Activated CD4-positive, alpha-beta memory T cell treated with anti-CD3 and anti-CD28 coated beads, Interleukin-2, amount 10 ng/mL, durations not matched to agents 7 days and 5 days (primary cell): ENCODE measurements around the gene SH3RF3. TPM values are rescaled to one million over a fixed set of nuclear protein-coding genes. Genes with fewer than 3 reads are reported as not detected.
"Not testable (repeated sequence)": the region's sequence is repeated elsewhere in the genome, so short reads cannot be mapped to it uniquely, and the experiment has no call there.

Source experiments
- CTCF ChIA-PET: fragments of 350-600 bp; sonication (Branson Sonifier 250); formaldehyde crosslinking; loops from one replicate; lab custom pipeline; 2021; ENCODE audit warnings: antibody characterized with exemption, inconsistent platforms; lab: Charles Lee
- POLR2A ChIA-PET: fragments of 350-600 bp; sonication (Branson Sonifier 250); formaldehyde crosslinking; loops from one replicate; lab custom pipeline; 2021; ENCODE audit warnings: antibody characterized with exemption; lab: Charles Lee
- DNase-seq: peaks from one replicate; pipeline ENCODE4 v3.0.0-alpha.2; 2020
- H3K27ac Mint-ChIP-seq: one replicate; pipeline ENCODE4 v1.8.0; 2021; ENCODE audit warnings: mild to moderate bottlenecking, mixed read lengths
- H3K27me3 Mint-ChIP-seq: one replicate; pipeline ENCODE4 v1.8.0; 2021; ENCODE audit warnings: mixed read lengths
- H3K36me3 Mint-ChIP-seq: one replicate; pipeline ENCODE4 v1.8.0; 2021; ENCODE audit warnings: low read depth, mixed read lengths
- H3K4me1 Mint-ChIP-seq: one replicate; pipeline ENCODE4 v1.8.0; 2021; ENCODE audit warnings: mixed read lengths
- H3K4me3 Mint-ChIP-seq: one replicate; pipeline ENCODE4 v1.8.0; 2021; ENCODE audit warnings: mild to moderate bottlenecking, mixed read lengths
- H3K9me3 Mint-ChIP-seq: one replicate; pipeline ENCODE4 v1.8.0; 2021; ENCODE audit warnings: mixed read lengths
- total RNA-seq, 2 experiments: library from RNA; stranded (reverse); gene quantifications; one replicate each; pipeline ENCODE4 v1.2.3, GENCODE V29; 2021

The SH3RF3 gene
- total RNA-seq, 2 experiments from 2014 or later, result 0.23 to 0.45 TPM

DNA sequence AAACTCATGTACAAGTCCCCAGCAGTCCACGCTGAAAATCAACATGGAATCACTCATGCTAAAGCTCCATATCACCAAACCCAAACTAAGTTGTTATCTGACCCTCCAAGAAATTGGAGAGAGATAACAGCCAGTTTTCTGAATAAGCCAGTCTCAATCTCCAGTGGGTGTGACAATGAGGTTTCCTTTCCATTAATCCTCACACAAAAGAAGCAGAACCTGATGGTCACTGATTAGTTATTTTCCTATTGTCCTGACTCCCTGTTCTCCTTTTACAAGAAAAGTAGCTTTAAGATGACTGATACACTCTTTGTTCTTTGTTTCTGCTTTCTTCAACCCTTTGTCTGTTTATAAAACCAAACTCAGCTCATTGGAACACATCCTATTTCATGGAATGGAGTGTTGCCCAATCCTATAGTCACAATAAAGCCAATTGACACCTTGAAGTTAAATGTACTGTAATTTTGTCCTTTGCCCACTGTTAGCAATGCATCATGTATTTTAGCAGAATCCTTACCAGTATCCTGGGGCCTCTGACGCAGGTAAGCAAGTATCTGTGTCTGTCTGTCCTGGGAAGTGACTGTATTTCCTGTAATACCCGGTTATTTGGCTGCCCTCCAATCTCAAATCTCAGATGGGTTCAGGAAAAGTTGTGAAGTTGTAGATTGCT, 30.6 kb upstream of the SH3RF3 start:
- POLR2A ChIA-PET, result no interaction called here
- H3K27me3 Mint-ChIP-seq, result peaks cover 11% of the 10 kb centered on the region
- CTCF ChIA-PET, result no interaction called here

DNA sequence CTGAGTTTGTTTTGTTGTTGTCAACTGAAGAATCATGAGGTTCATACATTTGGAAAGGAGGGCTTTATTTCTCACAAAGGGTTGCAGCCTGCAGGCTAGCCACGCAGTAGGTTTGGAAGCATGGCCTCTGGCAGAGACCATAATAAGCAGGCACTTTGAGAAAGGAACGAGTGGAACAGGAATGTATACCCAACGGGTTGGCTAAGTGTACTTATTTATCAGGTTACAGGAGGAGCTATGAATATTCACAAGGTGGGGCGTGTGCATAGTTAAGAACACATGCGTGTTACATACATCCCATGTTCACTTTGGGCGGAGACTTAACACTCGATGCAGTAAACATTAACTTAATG, 30.1 kb upstream of the SH3RF3 start:
- Mint-ChIP-seq H3K4me3 (no peak overlapping the region), H3K9me3 (peaks cover 4% of the 10 kb centered on the region), H3K4me1 (no peaks in the 10 kb centered on the region), H3K27me3 (peaks cover 11% of the 10 kb centered on the region), H3K27ac (no peak overlapping the region), H3K36me3 (peaks cover 2% of the 10 kb centered on the region)
- no peak for DNase-seq
- POLR2A ChIA-PET, result no interaction called here
- CTCF ChIA-PET, result no interaction called here

More for the DNA sequence above, 30.6 kb upstream of the SH3RF3 start:
- Mint-ChIP-seq H3K9me3 (peaks cover 4% of the 10 kb centered on the region), H3K36me3 (peaks cover 2% of the 10 kb centered on the region), H3K27ac (no peak overlapping the region), H3K4me1 (no peaks in the 10 kb centered on the region), H3K4me3 (no peak overlapping the region)
- no peak for DNase-seq

DNA sequence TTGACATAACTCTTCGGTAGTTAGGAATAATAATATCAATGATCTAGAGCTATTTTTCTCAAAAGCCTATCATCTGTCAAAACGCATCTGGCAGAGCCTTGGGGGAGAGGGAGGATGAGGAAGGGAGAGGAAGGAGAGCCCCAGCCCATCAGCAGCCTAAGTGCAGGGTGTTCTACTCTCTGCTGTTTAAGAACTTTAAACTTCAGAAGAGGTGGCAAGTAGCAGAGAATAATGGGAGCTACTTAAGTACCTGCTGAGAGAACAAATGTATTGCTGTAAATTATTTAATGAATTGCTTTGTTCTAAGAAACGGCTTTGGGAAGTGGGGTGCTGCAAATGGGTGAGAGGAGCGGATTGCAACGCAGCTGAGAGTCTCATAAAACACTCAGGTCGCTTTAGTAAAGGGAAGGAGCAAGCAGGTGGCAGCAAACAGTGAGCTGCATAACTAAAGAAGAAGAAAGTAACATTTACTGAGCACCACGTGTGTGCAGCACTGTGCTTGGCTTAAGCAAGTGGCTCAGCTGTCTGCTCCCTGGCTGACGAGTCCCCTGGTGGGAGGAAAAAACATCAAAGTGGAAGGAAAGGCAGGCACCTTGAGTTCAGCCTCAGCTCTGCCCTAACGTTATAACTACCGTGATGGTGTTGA, 26.3 kb upstream of the SH3RF3 start:
- no peak overlapping the region for H3K27ac Mint-ChIP-seq
- no peak for DNase-seq
- H3K36me3 Mint-ChIP-seq, result no peaks in the 10 kb centered on the region
- H3K4me3 Mint-ChIP-seq, result no peak overlapping the region
- H3K4me1 Mint-ChIP-seq, result no peaks in the 10 kb centered on the region
- peaks cover 8% of the 10 kb centered on the region for H3K27me3 Mint-ChIP-seq
- H3K9me3 Mint-ChIP-seq, result no peaks in the 10 kb centered on the region
- ChIA-PET CTCF (interaction anchor here (1.5 kb wide), 1 partner anchor 11 kb away, joined by 3 read pairs; no protein-coding TSS in a partner anchor), POLR2A (no interaction called here)

DNA sequence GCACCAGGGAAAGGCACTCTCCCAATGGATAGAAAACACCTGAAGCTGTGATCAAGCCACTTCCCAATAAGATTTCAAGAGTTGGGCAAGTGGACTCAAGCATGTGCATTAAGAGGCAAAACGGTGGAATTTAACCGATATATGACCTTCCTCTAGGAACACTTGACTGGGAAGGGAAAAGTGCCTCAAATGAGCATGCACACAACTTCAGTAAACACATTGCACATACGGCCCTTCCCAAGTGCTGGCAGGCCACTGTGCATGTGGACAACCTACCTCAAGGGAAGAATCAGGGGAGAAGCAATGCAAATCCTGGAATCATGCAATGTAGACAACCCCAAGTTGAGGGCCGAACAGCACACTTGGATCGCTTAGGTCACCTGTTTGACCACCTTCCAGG, 23.9 kb upstream of the SH3RF3 start:
- Mint-ChIP-seq H3K4me3 (no peak overlapping the region), H3K27ac (no peak overlapping the region), H3K27me3 (peaks cover 2% of the 10 kb centered on the region), H3K36me3 (no peaks in the 10 kb centered on the region), H3K9me3 (no peaks in the 10 kb centered on the region), H3K4me1 (no peaks in the 10 kb centered on the region)
- no peak for DNase-seq
- ChIA-PET POLR2A (no interaction called here), CTCF (no interaction called here)

DNA sequence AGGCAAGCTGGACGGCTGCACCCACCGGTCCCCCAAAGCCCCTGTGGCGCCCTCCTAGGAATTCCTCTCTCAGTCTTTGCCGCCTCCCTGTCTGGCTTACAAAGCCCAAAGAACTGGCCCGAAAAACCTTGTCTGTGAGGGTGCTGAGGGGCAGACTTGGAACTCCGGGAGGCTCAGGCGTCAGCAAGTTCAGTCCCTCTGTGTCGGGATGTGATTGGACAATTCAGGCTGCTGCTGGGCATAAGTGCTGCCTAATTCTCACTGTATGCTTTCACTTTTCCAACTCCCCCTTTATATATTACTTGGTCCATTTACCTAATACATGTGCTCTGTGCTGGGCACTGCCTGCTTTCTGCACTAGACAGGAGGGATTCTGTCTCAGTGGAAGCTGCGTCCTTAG, 20.3 kb upstream of the SH3RF3 start:
- ChIA-PET POLR2A (no interaction called here), CTCF (no interaction called here)
- H3K4me3 Mint-ChIP-seq, result no peak overlapping the region
- no peak for DNase-seq
- H3K27ac Mint-ChIP-seq, result no peak overlapping the region
- no peaks in the 10 kb centered on the region for H3K36me3 Mint-ChIP-seq
- H3K4me1 Mint-ChIP-seq, result no peaks in the 10 kb centered on the region
- no peaks in the 10 kb centered on the region for H3K9me3 Mint-ChIP-seq
- H3K27me3 Mint-ChIP-seq, result no peaks in the 10 kb centered on the region

DNA sequence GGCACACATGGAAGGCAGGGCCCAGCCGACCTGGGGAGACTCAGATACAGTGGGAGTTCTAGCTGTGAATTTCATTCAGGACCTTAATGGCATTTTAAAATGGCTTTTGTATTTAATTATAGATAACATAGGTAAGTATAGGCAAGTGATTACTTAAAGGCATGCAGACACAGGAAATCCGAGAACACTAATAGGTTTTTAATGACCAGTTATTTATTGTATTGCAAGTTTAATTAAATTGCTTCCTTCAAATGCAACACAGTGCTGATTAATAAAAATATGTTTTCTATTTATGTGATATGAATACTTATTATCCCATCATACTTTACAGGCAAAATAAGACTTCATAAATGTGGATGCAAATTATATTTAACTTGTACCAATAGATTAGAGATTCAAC, 19.7 kb upstream of the SH3RF3 start:
- no peaks in the 10 kb centered on the region for H3K27me3 Mint-ChIP-seq
- H3K4me3 Mint-ChIP-seq, result no peak overlapping the region
- no peaks in the 10 kb centered on the region for H3K36me3 Mint-ChIP-seq
- CTCF ChIA-PET, result no interaction called here
- no peak for DNase-seq
- H3K27ac Mint-ChIP-seq, result no peak overlapping the region
- no peaks in the 10 kb centered on the region for H3K9me3 Mint-ChIP-seq
- H3K4me1 Mint-ChIP-seq, result no peaks in the 10 kb centered on the region
- POLR2A ChIA-PET, result no interaction called here

DNA sequence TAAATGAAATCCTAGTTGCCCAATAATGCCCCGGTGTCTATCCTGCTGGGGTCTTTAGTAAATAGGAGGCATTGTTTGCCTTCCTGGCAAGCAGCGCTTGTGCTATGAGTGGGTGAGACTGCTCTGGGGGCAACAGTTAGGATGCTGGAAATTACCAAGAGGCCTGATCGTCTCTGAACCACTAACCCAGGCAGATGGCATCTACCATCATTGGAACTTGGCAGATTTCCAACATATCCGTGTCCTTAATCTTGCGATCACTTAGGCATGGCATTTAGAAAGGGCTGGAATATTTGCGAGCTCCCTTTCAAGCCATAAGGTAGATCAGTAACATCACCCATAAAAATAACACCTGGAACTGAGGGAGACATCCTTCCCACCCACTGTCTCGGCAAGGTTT, 18.8 kb upstream of the SH3RF3 start:
- H3K27ac Mint-ChIP-seq, result no peak overlapping the region
- ChIA-PET CTCF (no interaction called here), POLR2A (no interaction called here)
- H3K4me3 Mint-ChIP-seq, result no peak overlapping the region
- H3K4me1 Mint-ChIP-seq, result no peaks in the 10 kb centered on the region
- no peaks in the 10 kb centered on the region for H3K36me3 Mint-ChIP-seq
- peaks cover 5% of the 10 kb centered on the region for H3K27me3 Mint-ChIP-seq
- no peaks in the 10 kb centered on the region for H3K9me3 Mint-ChIP-seq
- no peak for DNase-seq

DNA sequence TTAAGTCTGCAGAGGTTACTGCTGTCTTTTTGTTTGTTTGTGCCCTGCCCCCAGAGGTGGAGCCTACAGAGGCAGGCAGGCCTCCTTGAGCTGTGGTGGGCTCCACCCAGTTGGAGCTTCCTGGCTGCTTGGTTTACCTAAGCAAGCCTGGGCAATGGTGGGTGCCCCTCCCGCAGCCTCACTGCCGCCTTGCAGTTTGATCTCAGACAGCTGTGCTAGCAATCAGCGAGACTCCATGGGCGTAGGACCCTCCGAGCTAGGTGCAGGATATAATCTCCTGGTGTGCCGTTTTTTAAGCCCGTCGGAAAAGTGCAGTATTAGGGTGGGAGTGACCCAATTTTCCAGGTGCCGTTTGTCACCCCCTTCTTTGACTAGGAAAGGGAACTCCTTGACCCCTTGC, 11.8 kb upstream of the SH3RF3 start:
- CTCF ChIA-PET, H3K4me3 Mint-ChIP-seq, DNase-seq, H3K9me3 Mint-ChIP-seq, H3K4me1 Mint-ChIP-seq, H3K27ac Mint-ChIP-seq, H3K36me3 Mint-ChIP-seq, POLR2A ChIA-PET: not testable (repeated sequence)
- H3K27me3 Mint-ChIP-seq, result peaks cover 23% of the 10 kb centered on the region

DNA sequence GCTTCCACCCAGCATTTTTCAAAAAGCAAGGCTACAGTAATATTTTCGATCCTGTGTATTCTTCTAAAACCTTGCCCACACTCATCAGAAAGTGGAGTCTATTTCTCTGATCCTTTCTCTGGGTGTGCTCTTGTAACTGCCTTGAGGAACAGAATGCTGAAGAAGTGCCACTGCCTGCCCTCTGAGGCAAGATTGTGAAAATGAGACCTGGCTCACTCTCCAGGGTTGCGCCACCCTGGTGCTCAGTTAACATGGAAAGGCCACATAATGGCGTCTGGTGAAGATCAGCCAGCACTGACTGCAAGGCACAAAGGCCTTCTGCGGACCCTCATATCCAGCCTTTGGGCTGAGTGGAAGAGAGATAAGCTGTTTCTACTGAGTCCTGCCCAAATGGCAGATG, 11.2 kb upstream of the SH3RF3 start:
- Mint-ChIP-seq H3K27me3 (peaks cover 23% of the 10 kb centered on the region), H3K9me3 (no peaks in the 10 kb centered on the region), H3K27ac (no peak overlapping the region), H3K36me3 (no peaks in the 10 kb centered on the region), H3K4me3 (no peak overlapping the region), H3K4me1 (no peaks in the 10 kb centered on the region)
- POLR2A ChIA-PET, result no interaction called here
- DNase-seq, result no peak
- CTCF ChIA-PET, result no interaction called here

DNA sequence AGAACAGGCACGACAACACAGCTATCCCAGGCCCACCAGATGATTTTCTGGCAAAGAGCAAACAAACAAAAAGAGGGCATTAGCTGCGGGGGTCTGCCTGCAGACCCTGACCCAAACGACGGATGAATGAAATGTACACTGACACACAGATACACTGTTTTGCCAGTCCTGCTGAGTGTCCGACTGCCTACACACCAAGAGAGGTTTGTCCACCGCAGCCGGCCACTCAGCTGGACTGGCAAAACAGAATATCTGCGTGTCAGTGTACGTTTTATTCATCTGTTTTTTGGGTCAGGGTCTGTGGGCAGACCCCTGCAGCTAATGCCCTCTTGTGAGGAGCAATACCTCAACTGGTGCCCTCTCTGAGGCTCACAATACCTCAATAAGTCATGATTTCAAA, 10.7 kb upstream of the SH3RF3 start:
- H3K9me3 Mint-ChIP-seq, result no peaks in the 10 kb centered on the region
- H3K4me3 Mint-ChIP-seq, result no peak overlapping the region
- no peaks in the 10 kb centered on the region for H3K36me3 Mint-ChIP-seq
- H3K27ac Mint-ChIP-seq, result no peak overlapping the region
- no peaks in the 10 kb centered on the region for H3K4me1 Mint-ChIP-seq
- no peak for DNase-seq
- ChIA-PET CTCF (no interaction called here), POLR2A (no interaction called here)
- peaks cover 23% of the 10 kb centered on the region for H3K27me3 Mint-ChIP-seq

DNA sequence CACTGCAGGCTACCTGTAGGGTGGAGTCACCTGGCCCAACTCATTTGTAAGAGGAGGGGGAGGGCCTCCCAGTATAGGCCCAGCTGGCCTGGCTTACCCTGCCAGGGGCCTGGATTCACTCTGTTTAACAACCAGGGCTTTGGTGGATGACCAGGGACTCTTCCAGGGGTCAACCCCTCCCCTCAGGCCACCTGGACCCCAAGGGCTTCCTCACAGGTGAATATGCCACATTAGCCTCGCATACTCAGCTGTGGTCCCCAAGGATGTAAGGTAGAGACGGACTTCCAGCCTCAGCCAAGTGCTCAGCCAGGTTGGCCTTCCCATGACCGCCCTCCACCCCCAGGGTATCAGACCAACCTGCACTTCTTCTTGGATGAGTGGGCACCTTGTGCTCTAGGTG, 8.8 kb upstream of the SH3RF3 start:
- no peak overlapping the region for H3K27ac Mint-ChIP-seq
- H3K36me3 Mint-ChIP-seq, result no peaks in the 10 kb centered on the region
- no peak overlapping the region for H3K4me3 Mint-ChIP-seq
- peaks cover 25% of the 10 kb centered on the region for H3K27me3 Mint-ChIP-seq
- no peaks in the 10 kb centered on the region for H3K4me1 Mint-ChIP-seq
- no peaks in the 10 kb centered on the region for H3K9me3 Mint-ChIP-seq
- POLR2A ChIA-PET, result no interaction called here
- CTCF ChIA-PET, result no interaction called here
- no peak for DNase-seq

DNA sequence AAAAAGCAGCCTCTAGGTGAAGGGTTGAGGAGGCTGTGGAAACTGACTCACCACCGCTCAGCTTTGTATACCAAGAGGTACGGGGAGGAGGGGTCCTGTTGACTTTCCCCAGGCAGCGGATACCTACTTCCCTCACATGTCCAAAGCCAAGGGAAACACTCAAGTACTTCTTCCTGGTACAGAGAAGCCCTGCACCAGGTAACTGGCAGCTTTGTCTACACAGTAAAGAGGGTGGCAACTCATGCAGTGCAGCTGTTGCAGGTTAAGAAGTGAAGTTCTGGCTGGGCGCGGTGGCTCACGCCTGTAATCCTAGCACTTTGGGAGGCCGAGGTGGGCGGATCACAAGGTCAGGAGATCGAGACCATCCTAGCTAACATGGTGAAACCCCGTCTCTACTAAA, 8.3 kb upstream of the SH3RF3 start:
- H3K4me1 Mint-ChIP-seq, CTCF ChIA-PET, DNase-seq: not testable (repeated sequence)

DNA sequence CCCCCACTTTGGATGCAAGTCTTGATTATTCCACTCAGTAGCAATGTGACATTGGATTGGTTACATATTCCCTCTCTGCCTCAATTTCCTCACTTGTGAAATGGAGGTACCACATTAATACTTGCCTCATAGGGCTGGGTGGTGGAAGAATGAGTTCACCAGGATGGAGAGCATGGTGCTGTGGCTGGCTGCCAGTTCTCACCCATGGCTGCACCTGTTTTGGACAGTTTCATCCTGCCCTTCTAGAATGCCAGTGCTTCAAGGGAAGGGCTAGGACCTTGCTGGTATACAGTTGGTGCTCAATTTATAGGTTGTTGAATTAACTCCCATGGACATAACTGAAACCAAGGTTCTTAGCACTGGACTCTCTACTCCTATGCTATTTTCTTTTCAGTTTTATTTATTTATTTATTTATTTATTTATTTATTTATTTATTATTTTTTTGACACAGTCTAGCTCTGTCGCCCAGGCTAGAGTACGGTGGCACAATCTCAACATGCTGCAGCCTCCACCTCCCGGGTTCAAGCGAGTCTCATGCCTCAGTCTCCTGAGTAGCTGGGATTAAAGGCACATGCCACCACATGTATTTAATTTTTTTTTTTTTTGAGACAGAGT, 5.3 kb upstream of the SH3RF3 start:
- POLR2A ChIA-PET, result no interaction called here
- DNase-seq, result no peak
- H3K27ac Mint-ChIP-seq, result no peak overlapping the region
- CTCF ChIA-PET, result no interaction called here
- H3K36me3 Mint-ChIP-seq, result no peaks in the 10 kb centered on the region
- H3K4me1 Mint-ChIP-seq, result peaks cover 20% of the 10 kb centered on the region
- H3K4me3 Mint-ChIP-seq, result no peak overlapping the region
- no peaks in the 10 kb centered on the region for H3K9me3 Mint-ChIP-seq
- H3K27me3 Mint-ChIP-seq, result peaks cover 41% of the 10 kb centered on the region

More for the DNA sequence above, 8.3 kb upstream of the SH3RF3 start:
- POLR2A ChIA-PET, H3K36me3 Mint-ChIP-seq, H3K9me3 Mint-ChIP-seq, H3K27ac Mint-ChIP-seq, H3K4me3 Mint-ChIP-seq: not testable (repeated sequence)
- H3K27me3 Mint-ChIP-seq, result peaks cover 30% of the 10 kb centered on the region
